ENCODE data around the gene PCDHA7.
"Not testable (repeated sequence)": the region's sequence is repeated elsewhere in the genome, so short reads cannot be mapped to it uniquely, and the experiment has no call there.

PCDHA7 gene

GRCh38 chr5:140835622-140836510 is 1.8 kb downstream of the PCDHA7 start:
- H3K4me3 ChIP-seq (ENCODE audit: low read length) = no peak overlapping the region
- DNase-seq (ENCODE audit: low read depth) = no peak
- TF ChIP-seq CTCF (conservative IDR thresholded peaks at IDR 0.05; ENCODE audit: low read depth, low read length) = no peak

- no peak within 1 kb of the TSS for H3K4me3 ChIP-seq (ENCODE audit: low read length)
- peak; percentile 29 for TF ChIP-seq CTCF (conservative IDR thresholded peaks at IDR 0.05; ENCODE audit: low read depth, low read length)
- DNase-seq (ENCODE audit: low read depth) = no peak
Observed at GRCh38 chr5:140840978-140841962, 7.2 kb downstream of the PCDHA7 start, which contains the start of gene PCDHA8. Gene PCDHA8 (plus strand): TSS chr5:140841187. CDS start chr5:140841322, 135 bp downstream.

GRCh38 chr5:140842798-140843733 is 9.0 kb downstream of the PCDHA7 start:
- no peak for DNase-seq (ENCODE audit: low read depth)
- H3K4me3 ChIP-seq (ENCODE audit: low read length) = no peak overlapping the region
- no peak for TF ChIP-seq CTCF (conservative IDR thresholded peaks at IDR 0.05; ENCODE audit: low read depth, low read length)

- H3K4me3 ChIP-seq (ENCODE audit: low read length); DNase-seq (ENCODE audit: low read depth): not testable (repeated sequence)
Observed at GRCh38 chr5:140848139-140849102, 14.4 kb downstream of the PCDHA7 start, which contains the start of gene PCDHA9. Gene PCDHA9 (plus strand): TSS chr5:140848382. CDS start chr5:140848496, 114 bp downstream.

GRCh38 chr5:140849831-140850634 is 16.0 kb downstream of the PCDHA7 start:
- not testable (repeated sequence) for H3K4me3 ChIP-seq (ENCODE audit: low read length)

GRCh38 chr5:140855772-140856674 is 22.0 kb downstream of the PCDHA7 start, which contains the start of gene PCDHA10:
Gene PCDHA10 (plus strand): TSS chr5:140855897. CDS start chr5:140856049, 152 bp downstream.
- no peak within 1 kb of the TSS for H3K4me3 ChIP-seq (ENCODE audit: low read length)
- DNase-seq (ENCODE audit: low read depth) = no peak
- peak; percentile 7 for TF ChIP-seq CTCF (conservative IDR thresholded peaks at IDR 0.05; ENCODE audit: low read depth, low read length)

More at GRCh38 chr5:140849831-140850634, 16.0 kb downstream of the PCDHA7 start:
- not testable (repeated sequence) for DNase-seq (ENCODE audit: low read depth)
